ENCODE results near the gene SUSD1. TPM values are rescaled to one million over a fixed set of nuclear protein-coding genes. Genes with fewer than 3 reads are reported as not detected.
"Not testable (repeated sequence)": the region's sequence is repeated elsewhere in the genome, so short reads cannot be mapped to it uniquely, and the experiment has no call there.

Gene SUSD1
- polyA plus RNA-seq (2013, experiment 1 of 2; ENCODE audit: insufficient read length) = 13.9 TPM
- 12.6 TPM for polyA plus RNA-seq (2013, experiment 2 of 2; ENCODE audit: insufficient read length)

DNA sequence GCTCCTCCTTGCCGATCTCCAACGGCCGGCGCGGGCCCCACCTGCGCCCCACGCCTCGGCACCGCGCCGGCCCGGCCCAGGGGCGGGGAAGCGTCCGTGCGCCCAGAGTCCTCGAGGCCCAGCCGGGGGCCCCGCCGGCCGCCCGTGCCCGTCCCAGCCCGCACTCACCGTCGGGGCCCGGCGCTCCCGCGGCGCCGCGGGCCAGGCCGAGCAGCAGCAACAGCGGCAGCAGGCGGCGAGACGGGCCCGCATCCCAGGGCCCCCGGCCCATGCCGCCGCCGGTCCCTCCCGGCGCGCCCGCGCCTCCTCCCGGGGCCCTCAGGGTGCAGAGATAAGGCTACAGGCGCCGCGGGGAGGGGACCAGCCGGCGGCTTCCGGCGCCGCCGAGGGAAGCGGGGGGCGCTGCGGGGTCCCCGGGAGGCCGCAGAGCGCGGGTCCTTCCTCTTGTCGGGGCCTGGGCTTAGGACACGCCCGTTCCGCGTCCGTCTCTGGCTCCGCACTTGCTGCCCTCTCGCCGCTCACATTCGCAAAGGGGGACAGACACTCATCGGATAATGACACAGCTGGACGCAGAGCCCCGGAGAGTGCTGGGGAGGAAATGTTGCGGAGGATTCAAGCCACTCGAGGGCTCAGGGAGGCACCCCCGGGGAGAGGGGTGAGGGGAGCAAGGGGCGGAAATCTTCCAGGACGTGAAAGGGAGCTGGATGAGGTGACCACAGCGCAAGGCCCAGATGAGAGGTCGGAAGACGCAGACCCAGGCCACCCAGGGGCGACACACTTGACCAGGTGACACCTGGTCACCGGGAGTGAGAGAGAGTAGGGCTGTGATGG is at the start of gene SUSD1:
TSS of gene SUSD1 (minus strand) at position 333 of the 831 bp plus-strand sequence. CDS start at position 271, 62 bp downstream.
- DNase-seq = peak; percentile 24

DNA sequence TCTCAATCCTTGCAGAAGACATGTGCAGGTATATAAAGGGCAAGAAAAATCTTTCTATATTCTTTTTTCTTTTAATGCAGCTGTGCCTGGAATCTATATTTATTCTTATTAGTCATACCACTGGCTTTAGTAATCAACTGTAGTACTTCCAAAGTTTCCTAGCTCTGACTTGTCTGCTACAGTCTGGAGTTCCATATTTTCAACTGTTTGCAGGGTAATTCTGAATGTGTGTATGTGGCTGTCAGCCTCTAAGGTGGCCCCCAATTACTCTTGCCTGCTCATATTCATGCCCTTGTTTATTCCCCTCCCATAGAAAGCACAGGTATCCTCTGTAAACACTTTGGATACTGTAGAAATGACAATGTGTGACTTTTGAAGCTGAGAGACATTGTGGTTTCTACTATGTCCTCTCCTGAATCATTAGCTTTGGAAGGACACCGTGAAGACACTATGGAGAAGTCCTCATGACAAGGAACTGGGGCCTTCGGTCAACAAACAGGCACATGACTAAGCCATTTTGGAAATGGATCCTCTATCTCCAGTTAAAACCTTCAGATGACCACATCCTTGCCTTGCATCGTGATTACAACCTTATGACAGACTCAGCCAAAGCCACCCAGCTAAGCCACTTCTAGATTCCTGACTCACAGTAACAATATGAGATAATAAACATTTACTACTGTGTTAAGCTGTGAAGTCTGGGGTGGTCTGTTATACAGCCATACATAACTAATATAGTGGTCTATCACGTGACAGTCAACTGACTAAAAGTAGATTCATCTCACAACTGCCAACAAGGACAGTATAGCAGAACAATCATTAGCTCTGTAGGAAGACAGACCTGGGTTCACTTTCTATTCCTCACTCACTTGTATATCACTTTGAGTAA is 49.5 kb upstream of the SUSD1 start:
- peak; percentile 43 for DNase-seq

DNA sequence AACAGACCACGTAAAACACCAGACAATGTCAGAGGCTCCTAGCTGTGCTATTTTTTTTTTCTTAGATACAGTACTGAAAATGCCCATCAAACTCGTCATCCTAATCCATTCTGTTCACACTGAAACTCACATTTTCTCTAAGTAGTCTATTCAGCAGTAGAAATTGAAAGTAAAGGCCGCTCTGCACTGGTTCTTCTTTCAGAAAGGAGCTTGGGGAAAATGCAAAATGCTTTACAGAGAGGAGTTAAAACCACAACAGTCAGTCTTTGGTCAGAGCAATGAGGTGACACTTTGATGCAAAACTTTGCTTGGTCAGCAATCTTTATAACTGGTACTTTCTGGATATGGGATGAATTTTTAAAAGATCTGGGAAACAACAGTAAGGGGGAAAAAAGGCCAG is 43.8 kb upstream of the SUSD1 start:
- no peak for DNase-seq

DNA sequence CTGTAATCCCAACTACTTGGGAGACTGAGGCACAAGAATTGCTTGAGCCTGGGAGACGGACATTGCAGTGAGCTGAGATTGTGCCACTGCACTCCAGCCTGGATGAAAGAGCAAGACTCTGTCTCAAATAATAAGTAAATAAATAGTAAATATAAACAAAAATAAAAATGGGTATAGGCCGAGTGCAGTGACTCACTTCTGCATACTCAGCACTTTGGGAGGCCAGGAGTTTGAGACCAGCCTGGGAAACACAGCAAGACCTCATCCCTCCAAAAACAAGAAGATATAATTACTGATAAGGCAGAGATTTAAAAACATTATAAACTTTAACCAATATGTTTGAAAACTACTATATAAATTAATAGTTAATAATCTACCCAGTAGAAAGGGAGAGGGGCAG is 37.8 kb upstream of the SUSD1 start:
- no peak for DNase-seq

DNA sequence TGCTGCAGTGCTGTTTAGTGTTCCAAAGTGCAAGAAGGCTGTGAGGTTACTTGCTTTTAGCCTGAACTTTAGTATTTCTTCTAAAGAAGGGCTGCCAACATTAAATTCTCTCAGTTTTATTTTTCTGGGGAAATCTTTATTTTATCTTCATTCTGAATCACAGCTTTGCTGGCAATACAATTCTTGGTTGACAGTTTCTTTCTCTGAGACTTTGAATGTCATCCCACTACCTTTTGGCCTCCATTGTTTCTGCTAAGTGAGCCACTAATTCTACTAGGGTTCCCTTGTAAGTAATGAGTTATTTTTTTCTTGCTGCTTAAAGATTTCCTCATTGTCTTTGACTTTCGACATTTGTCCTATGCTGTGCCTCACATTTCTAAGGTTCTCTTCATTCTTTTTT is 32.4 kb upstream of the SUSD1 start:
- DNase-seq = no peak

DNA sequence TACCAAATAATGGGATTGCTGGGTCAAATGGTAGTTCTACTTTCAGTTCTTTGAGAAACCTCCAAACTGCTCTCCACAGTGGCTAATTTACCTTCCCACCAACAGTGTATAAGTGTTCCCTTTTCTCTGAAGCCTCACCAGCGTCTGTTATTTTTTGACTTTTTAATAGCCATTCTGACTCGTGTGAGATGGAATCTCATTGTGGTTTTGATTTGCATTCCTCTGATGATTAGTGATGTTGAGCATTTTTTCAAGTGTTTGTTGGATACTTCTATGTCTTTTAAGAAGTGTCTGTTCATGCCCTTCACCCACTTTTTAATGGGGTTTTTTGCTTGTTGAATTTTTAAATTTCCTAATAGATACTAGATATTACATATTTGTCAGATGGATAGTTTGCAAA is 28.4 kb upstream of the SUSD1 start:
- peak; percentile 72 for DNase-seq

DNA sequence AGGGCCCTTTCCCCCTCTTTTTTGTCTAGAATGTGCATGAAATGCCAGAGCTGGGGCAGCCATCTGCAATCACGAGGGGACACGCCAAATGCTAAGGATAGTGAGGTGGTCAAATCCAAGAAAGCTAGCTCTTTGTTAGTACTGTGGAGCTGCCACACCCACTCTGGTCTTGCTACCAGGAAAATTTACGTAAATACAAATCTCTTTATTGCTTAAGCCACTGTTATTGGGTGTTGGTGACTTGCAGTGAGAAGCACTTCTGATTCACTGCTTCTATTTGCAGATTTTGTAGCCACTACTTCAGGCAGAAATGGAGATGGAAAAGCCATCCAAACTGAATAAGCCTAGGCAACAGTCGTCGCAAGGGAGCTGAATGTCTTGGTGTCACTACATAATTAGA is 25.6 kb upstream of the SUSD1 start:
- DNase-seq = no peak

DNA sequence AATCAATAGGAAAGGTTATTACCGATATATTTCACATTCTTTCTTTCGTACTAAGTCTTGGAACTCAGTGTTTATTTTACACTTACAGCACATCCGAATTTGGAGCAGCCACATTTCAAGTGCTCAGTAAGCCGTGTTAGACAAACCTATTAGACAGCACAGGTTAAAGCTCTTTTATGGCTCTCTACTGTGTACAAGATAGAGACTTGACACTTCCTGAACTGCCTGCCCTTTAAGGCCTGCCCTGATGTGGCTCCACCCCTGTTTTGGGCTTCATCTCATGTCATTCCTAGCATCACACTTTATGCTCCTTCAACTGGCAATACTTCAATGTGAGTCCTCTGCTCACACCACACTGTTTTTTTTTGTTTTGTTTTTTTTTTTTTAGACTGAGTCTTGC is 23.5 kb upstream of the SUSD1 start:
- no peak for DNase-seq

DNA sequence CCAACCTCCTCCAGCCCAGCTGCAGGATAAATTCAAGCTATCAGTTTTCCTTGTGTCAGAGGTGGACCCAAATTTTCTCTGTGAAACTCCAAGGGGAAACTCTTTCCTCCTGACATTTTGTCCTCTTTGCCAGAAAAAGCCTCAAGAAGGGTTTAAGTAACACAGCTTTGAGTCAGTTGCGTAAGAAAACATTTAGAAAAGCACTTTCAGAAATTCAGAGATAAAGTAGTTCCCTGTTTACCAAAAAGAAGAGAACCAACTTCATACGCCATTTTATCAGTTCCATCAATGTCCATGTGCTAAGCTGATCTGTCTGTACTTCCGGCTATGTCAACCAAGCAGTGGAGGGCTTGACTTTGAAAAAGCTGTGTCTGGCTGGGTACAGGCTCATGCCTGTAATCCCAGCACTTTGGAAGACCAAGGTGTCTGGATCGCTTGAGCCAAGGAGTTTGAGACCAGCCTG is 19.9 kb upstream of the SUSD1 start:
- no peak for DNase-seq

DNA sequence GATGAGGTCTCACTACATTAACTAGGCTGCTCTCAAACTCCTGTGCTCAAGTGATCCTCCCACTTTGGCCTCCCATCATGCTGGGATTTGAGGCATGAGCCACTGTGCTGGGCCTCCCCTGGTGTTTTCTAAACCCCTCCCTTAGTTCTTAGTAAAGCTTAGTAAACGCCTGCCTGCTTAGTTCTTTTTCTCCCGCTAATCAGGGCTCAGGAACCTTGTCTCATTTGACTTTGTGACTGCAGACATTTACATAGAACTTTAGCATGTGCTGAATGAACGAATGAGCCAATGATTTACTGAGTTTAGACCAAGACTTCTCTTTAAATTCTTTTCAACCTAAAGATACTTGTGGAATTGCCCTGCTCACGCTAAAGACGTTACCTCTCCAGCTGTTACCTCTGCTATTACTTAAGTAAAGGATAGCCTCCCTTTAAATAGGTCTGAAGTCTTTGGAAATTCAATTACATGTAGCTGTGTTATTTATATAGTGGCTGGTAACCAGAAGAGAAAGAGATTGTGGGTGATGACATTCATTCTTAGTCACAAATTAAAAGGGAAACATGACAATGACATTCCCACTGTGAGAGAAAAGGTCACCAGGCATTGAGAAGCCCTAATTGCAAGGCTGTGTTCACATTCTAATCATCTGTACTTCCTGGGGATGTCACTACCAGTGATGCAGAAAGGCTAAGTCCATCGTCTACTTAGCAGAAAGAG is 18.6 kb upstream of the SUSD1 start:
- no peak for DNase-seq

DNA sequence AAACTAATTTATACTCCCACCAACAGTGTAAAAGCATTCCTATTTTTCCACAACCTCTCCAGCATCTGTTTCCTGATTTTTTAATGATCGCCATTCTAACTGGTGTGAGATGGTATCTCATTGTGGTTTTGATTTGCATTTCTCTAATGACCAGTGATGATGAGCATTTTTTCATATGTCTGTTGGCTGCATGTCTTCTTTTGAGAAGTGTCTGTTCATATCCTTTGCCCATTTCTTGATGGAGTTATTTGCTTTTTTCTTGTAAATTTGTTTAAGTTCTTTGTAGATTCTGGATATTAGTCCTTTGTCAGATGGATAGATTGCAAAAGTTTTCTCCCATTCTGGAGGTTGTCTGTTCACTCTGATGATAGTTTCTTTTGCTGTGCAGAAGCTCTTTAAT is 15.2 kb upstream of the SUSD1 start:
- DNase-seq = not testable (repeated sequence)

DNA sequence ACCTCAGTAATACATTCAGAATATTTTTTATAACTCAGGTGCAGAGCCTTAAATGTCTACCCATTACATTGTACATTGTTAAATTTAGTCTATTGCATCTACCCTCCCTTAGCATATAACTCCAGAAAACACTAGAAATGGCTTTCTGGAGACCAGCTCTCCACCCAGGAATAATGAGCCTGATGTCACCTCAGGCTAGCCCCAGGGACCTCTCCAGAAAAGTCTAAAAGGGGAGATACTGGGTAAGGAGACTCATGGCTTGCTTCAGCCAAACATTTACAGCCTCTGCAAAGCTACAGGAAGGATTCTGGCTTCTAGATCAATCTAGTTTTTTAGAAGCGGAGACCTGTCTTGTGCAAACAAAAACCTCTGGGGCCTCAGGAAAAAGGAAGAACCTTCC is 13.8 kb upstream of the SUSD1 start:
- DNase-seq = no peak

DNA sequence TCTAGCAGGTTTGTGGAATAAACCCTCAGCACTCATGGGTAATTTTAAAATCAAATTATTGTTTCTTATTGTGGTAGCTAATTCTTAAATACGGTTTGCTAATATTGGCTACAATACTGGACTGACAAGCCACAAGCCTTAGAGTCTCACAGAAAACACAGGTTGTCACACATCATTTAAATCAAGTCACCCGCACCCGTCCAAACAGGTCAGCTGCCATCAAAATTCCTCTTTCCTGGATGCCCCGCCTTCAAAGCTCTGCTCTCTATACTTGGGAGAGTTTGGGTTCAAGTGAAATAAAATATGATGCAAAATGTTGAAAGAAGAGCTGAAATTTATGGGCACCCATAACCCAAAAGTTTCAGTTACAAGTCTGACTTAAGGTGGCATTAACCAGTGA is 12.3 kb upstream of the SUSD1 start:
- no peak for DNase-seq

DNA sequence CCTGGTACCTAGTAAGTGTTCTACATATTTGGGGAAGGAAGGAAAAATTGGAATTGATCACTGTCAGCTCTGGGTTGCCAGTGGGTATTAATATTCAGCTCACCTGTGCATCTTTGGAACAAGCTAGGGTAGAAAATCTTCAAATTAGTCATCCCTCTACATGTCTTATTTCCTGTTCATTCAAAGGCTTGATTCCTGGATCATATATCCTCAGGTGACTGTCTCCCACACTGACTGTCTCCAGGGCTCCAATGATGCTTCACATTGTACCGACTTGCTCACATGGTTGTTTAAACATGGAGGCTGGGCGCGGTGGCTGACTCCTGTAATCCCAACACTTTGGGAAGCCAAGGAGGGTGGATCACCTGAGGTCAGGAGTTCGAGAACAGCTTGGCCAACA is 11.6 kb upstream of the SUSD1 start:
- DNase-seq = no peak

DNA sequence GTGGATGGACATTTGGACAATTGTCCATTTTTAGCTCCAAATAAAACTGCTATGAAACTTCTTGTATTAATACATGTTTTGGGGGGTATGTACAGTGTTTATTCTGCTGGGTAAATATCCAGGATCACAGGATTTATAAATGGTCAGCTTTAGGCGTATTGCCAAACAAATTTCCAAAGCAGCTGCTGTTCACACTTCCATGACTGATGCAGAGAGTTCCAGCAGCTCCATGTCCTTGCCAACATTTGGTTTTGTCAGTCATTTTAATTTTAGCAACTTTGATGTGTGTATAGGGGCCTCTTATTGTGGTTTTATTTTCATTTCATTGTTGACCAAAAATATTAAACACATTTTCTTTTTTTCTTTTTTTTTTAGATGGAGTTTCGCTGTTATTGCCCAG is 9.8 kb upstream of the SUSD1 start:
- no peak for DNase-seq

DNA sequence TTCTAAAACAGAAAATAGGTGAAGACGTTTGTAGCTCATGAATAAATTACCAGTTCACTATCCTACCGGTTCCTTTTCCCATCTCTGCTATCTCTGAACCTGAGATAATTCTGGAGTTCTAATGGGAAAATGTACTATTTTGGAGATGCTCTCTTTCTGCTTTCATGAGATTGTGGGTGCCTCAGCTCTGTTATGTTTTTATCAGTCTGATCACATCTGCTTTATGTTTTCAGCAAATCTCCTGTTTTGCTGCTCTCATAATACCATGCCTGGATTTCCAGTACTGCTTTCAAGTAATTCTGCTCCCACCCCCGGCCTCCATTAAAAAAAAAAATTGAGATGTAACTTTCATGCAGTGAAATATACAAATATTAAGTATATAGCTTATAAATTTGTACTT is 9.1 kb upstream of the SUSD1 start:
- DNase-seq = no peak

DNA sequence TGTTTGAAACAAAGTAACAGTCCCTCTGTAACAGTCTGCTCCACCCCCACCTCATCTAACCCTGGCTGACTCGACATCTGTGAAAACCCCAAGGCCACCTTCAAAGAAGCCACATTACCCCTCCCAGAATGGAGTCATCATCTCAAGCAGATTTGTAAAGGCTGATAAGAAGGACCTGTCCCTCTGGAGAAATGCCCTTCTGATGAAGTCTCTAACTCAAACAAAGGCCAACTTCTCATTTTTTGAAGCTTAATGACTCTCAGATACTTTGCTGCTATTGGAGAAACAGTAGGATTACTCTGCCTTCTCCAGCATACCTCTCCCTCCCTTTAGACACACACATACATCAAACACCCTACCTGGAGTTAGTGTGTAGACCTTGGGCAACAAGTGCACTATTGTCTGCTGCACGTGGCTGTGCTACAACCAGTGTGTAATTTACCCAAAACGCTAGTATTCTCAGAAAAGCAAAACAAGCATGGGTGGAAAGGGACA is 5.3 kb upstream of the SUSD1 start:
- DNase-seq = no peak

DNA sequence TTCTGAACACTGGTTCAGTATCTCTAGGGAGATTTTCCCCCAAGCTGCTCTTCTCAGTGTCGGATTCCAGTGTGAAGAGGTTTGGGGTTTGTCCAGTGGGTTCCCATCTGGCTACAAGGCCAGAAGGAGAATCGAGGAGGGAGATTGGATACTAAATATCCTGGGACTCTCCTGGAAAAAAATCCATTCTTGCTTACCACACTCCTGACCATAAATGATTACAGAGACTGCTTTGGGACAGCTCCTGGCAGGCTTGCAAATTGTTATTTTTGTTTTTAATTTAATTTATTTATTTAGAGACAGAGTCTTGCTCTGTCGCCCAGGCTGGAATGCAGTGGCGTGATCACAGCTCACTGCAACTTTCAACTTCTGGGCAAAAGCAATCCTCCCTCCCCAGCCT is 4.7 kb upstream of the SUSD1 start:
- DNase-seq = no peak

DNA sequence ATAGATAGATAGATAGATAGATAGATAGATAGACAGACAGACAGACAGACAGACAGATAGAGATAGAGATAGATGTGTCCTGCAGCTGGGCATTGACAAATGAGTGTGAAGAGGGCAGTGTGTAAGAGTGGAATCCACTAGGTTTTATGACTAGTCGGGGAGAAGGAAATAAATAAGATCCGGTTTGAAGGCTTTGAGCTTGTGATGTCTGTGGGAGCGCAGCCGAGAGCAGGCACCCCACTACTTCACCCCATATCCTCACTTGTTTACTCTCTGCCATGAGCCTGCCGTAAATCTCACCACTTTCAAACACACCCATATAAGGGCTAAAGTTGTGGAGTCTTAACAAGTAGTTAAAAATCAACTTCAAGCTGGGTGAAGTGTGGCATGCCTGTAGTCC is 1.4 kb upstream of the SUSD1 start:
- DNase-seq = no peak

DNA sequence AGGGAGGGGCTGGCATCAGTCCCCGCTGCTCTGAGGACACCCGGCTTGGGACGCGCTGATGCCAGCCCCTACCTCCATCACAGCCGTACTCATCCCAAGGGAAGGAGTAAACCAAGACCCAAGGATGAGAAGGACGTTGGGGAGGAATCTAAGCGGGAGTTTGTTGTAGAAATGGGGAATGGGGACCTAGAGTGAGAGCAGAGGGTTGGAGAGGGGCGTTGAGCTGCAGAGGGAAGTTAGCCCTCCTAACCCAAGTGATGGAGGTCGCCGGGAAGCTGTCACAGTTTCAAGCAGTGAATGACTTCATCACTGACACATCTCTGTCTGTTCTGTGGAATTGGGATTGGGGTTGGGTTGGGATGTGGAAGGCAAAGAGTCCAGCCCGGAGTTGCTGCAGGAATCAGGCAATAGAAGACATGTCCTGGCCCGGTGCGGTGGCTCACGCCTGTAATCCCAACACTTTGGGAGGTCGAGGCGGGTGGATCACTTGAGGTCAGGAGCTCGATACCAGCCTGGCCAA is 759 bp upstream of the SUSD1 start:
- DNase-seq = no peak

DNA sequence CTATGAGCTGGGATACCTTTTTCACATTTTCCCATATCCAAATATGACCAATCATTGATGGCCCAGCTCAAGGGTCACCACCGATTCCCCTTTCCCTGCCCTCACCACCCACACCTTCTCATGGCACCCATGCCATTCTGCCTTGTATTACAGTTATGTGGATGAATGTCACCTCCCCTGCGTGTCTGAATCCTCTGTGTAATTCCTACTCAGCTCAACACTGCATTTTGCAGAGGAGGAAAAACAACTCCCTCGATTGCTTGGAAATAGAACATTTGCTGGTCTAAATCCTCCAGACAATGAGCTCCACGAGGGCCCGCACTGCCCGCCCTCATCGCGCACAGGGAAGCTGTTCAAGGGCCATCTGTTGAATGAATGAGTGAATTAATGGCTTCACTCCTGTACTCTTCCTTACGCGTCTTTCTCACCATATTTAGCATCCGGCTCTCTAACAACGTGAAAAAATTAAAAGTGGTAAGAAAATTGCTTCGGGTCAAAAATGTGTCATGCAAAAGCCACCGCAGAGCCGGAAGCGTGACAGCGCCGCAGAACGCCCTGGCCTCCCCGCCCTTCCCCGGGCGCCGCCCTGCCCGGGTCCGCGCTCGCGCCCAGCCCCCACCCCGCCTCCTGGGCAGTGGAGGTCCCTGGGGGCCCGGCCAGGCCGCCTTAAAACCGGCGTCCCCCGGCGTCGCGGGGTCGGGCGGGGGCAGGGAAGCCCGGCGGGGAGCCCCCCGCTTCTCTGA is 704 bp downstream of the SUSD1 start:
- peak; percentile 37 for DNase-seq
